IMR-90 (cell line): Measurements from ENCODE around the gene DLG5. TPM values are rescaled to one million over a fixed set of nuclear protein-coding genes. Genes with fewer than 3 reads are reported as not detected.
A peak's percentile ranks its signal among the peaks of the same experiment; 100 is the strongest.

Source experiments
- ATAC-seq: fragments of 200-7000 bp; cut with Tn5 transposase; 2 replicates; pipeline ENCODE4 v1.9.1; 2020; ENCODE audit warnings: low read depth, mild to moderate bottlenecking, moderate library complexity
- BruUV-seq: library from RNA; stranded (reverse); fragments of 400-500 nt; replicated peaks from 2 replicates; lab custom pipeline; 2021; lab: Mats Ljungman, UMichigan
- CTCF ChIA-PET: fragments of 300-600 bp; formaldehyde crosslinking; extraction: SDS; loops from one replicate; lab custom pipeline; 2021; ENCODE audit warnings: antibody characterized with exemption; lab: Yijun Ruan, JAX
- POLR2A ChIA-PET: fragments of 300-600 bp; sonication (Branson Sonifier 250); formaldehyde crosslinking; loops from one replicate; lab custom pipeline; 2022; ENCODE audit warnings: antibody characterized with exemption; ENCODE audit not compliant: unreplicated experiment; lab: Charles Lee
- DNase-seq: peaks from one replicate; pipeline ENCODE4 v3.0.0; 2013
- H2AFZ ChIP-seq: replicated peaks from 2 replicates; pipeline ENCODE3; 2013; ENCODE audit warnings: low read length, mild to moderate bottlenecking; ENCODE audit not compliant: poor library complexity
- H2AK5ac ChIP-seq: 2 replicates; pipeline ENCODE4 v1.6.1; 2013; ENCODE audit warnings: low read depth, low read length, inconsistent platforms
- H2AK9ac ChIP-seq: replicated peaks from 2 replicates; pipeline ENCODE3; 2013; ENCODE audit warnings: mild to moderate bottlenecking, low read depth, low read length, moderate library complexity; ENCODE audit not compliant: poor library complexity
- H2BK120ac ChIP-seq: 2 replicates; pipeline ENCODE4 v1.6.1; 2013; ENCODE audit warnings: low read depth, low read length, inconsistent platforms
- H2BK15ac ChIP-seq: 3 replicates; pipeline ENCODE4 v1.6.1; 2013; ENCODE audit warnings: low read depth, low read length, inconsistent platforms
- H2BK20ac ChIP-seq: 2 replicates; pipeline ENCODE4 v1.6.1; 2013; ENCODE audit warnings: low read depth, mild to moderate bottlenecking, inconsistent platforms, low read length, moderate library complexity
- H2BK5ac ChIP-seq: 2 replicates; pipeline ENCODE4 v1.6.1; 2013; ENCODE audit warnings: mild to moderate bottlenecking, low read depth, low read length, inconsistent platforms; ENCODE audit not compliant: poor library complexity, severe bottlenecking
- H3K14ac ChIP-seq: replicated peaks from 2 replicates; pipeline ENCODE4 v1.6.1; 2013; ENCODE audit warnings: low read depth, low read length, inconsistent platforms
- H3K18ac ChIP-seq: 2 replicates; pipeline ENCODE4 v1.6.1; 2013; ENCODE audit warnings: low read depth, low read length, control low read depth
- H3K23ac ChIP-seq: 2 replicates; pipeline ENCODE4 v1.6.1; 2013; ENCODE audit warnings: low read depth, low read length, inconsistent platforms
- H3K27ac ChIP-seq: 2 replicates; pipeline ENCODE4 v1.5.1; 2013; ENCODE audit warnings: mild to moderate bottlenecking, control low read depth, low read length; ENCODE audit not compliant: insufficient read depth
- H3K27me3 ChIP-seq: 2 replicates; pipeline ENCODE4 v1.6.1; 2013; ENCODE audit warnings: low read length; ENCODE audit not compliant: control insufficient read depth, insufficient read depth
- H3K36me3 ChIP-seq: 2 replicates; pipeline ENCODE4 v1.6.1; 2013; ENCODE audit warnings: low read length, mixed read lengths; ENCODE audit not compliant: control insufficient read depth, insufficient read depth
- H3K4ac ChIP-seq: 2 replicates; pipeline ENCODE4 v1.6.1; 2013; ENCODE audit warnings: low read depth, low read length, inconsistent platforms
- H3K4me1 ChIP-seq: 2 replicates; pipeline ENCODE4 v1.6.1; 2013; ENCODE audit warnings: low read length, mixed read lengths; ENCODE audit not compliant: control insufficient read depth, insufficient read depth
- H3K4me2 ChIP-seq: 2 replicates; pipeline ENCODE4 v1.6.1; 2013; ENCODE audit warnings: low read depth, mild to moderate bottlenecking, control low read depth, low read length, moderate library complexity
- H3K4me3 ChIP-seq: 2 replicates; pipeline ENCODE4 v1.5.1; 2013; ENCODE audit warnings: low read depth, mild to moderate bottlenecking, control low read depth, low read length, moderate library complexity; ENCODE audit not compliant: insufficient read depth
- H3K56ac ChIP-seq: 2 replicates; pipeline ENCODE4 v1.6.1; 2013; ENCODE audit warnings: low read length, inconsistent platforms; ENCODE audit not compliant: insufficient read depth; ENCODE audit errors: extremely low read depth
- H3K79me1 ChIP-seq, 2 experiments: 2 replicates each; pipeline ENCODE4 v1.6.1; 2013; ENCODE audit warnings: low read length in 2 of 2, inconsistent platforms in 1 of 2, low read depth in 1 of 2
- H3K9ac ChIP-seq: 2 replicates; pipeline ENCODE4 v1.6.1; 2013; ENCODE audit warnings: low read depth, low read length, control low read depth
- H3K9me1 ChIP-seq: 2 replicates; pipeline ENCODE4 v1.6.1; 2013; ENCODE audit warnings: low read length, inconsistent platforms; ENCODE audit not compliant: insufficient read depth
- H3K9me3 ChIP-seq: 2 replicates; pipeline ENCODE4 v1.6.1; 2013; ENCODE audit warnings: low read length; ENCODE audit not compliant: control insufficient read depth, insufficient read depth
- H4K20me1 ChIP-seq: 2 replicates; pipeline ENCODE4 v1.6.1; 2013; ENCODE audit warnings: low read length, inconsistent platforms; ENCODE audit not compliant: insufficient read depth
- H4K5ac ChIP-seq: 2 replicates; pipeline ENCODE4 v1.6.1; 2013; ENCODE audit warnings: mild to moderate bottlenecking, low read depth, low read length, control low read depth
- H4K8ac ChIP-seq, 2 experiments: 2 replicates each; pipeline ENCODE4 v1.6.1; 2013; ENCODE audit warnings: low read depth in 2 of 2, low read length in 2 of 2, control low read depth in 1 of 2, inconsistent platforms in 1 of 2
- H4K91ac ChIP-seq: 2 replicates; pipeline ENCODE4 v1.6.1; 2013; ENCODE audit warnings: low read depth, low read length, inconsistent platforms; ENCODE audit not compliant: insufficient read depth
- CEBPB ChIP-seq: IDR thresholded peaks from 2 replicates; pipeline ENCODE4 v1.6.1; 2012; ENCODE audit warnings: low read depth, low read length, improper control_type of control experiment
- MAZ ChIP-seq: IDR thresholded peaks from 2 replicates; pipeline ENCODE4 v1.6.1; 2012; ENCODE audit warnings: low read depth, mild to moderate bottlenecking, low read length, improper control_type of control experiment, moderate library complexity, borderline replicate concordance
- WGBS, 2 experiments: methylation state at CpG; one replicate each; pipeline versions ENCODE4 v1.1.5 to v1.1.7; 2013; ENCODE audit warnings: missing lambda C conversion rate in 2 of 2; ENCODE audit not compliant: insufficient read length in 1 of 2; ENCODE audit errors: extremely low coverage in 2 of 2; 5-methylcytosine and 5-hydroxymethylcytosine counted together
- dilution Hi-C: fragments of 300-500 bp; cut with HindIII; formaldehyde crosslinking; loops from one replicate; pipeline ENCODE4 v1.14.3; 2018; ENCODE audit warnings: low sequenced_read_pairs; ENCODE audit not compliant: unreplicated experiment
- in situ Hi-C: fragments of 300-500 bp; cut with MboI; formaldehyde crosslinking; loops from 3 replicates; pipeline ENCODE4 v1.14.3; 2019; ENCODE audit warnings: low sequenced_read_pairs, inconsistent platforms, mixed read lengths
- intact Hi-C: fragments of 100-400 bp; cut with micrococcal nuclease; formaldehyde crosslinking; loops from 2 replicates; pipeline ENCODE4 v1.10.0; 2022
- polyA plus RNA-seq, 3 experiments: library from polyadenylated mRNA; depleted of rRNA; stranded (reverse); fragments of >200 nt; gene quantifications; 2 replicates each; pipeline ENCODE4 v1.2.3, GENCODE V29; 2012; ENCODE audit warnings: low replicate concordance in 1 of 3
- total RNA-seq: library from RNA; depleted of rRNA; stranded (reverse); fragments of >200 nt; gene quantifications from 2 replicates; pipeline ENCODE4 v1.2.3, GENCODE V29; 2012

DLG5 gene
- total and polyA plus RNA-seq, 2 of the 4 experiments (the other 2 are of a cell fraction) = 12.7 to 28.7 TPM

- POLR2A ChIA-PET = no interaction called here
- dilution Hi-C loops = no loop called here
- no CpG with 5 or more reads among the region's 4 CpGs for WGBS, 2 experiments
- TF ChIP-seq MAZ (no peak), CEBPB (peak; percentile 79)
- DNase-seq (peak; percentile 90), ATAC-seq (peak; percentile 7)
- peaks cover 17% of the 10 kb centered on the region for H3K4me1 ChIP-seq
- H3K18ac ChIP-seq = peak overlapping the region; percentile 42; the same call in 1 of the 2 replicates
- H3K4ac ChIP-seq = peak overlapping the region; percentile 39; the same call in 1 of the 2 replicates
- peak overlapping the region; percentile 68 for H2BK5ac ChIP-seq
- H4K91ac ChIP-seq = no peak overlapping the region
- H3K23ac ChIP-seq = no peak overlapping the region; the same call in 1 of the 2 replicates
- H3K9me3 ChIP-seq = no peaks in the 10 kb centered on the region
- no peak overlapping the region for H3K4me2 ChIP-seq
- H2BK120ac ChIP-seq = no peak overlapping the region
- no TSS peak for BruUV-seq
- H4K5ac ChIP-seq = 0 out of 2 replicates have a peak overlapping the region, but pooled peaks have one; percentile 15
- no peak overlapping the region for H3K56ac ChIP-seq
- no peaks in the 10 kb centered on the region for H3K27me3 ChIP-seq
- peak overlapping the region; percentile 68; the same call in 1 of the 2 replicates for H3K14ac ChIP-seq
- no peaks in the 10 kb centered on the region for H3K36me3 ChIP-seq
- peak overlapping the region; percentile 41 for H2AK5ac ChIP-seq
- H3K27ac ChIP-seq = peak overlapping the region; percentile 43; the same call in 1 of the 2 replicates
- H2AFZ ChIP-seq = no peak overlapping the region
- intact Hi-C loops = no loop called here
- CTCF ChIA-PET = interaction anchor here (0.7 kb wide), 1 partner anchor 30 kb away, joined by 3 read pairs; no protein-coding TSS in a partner anchor
- H2BK15ac ChIP-seq = no peak overlapping the region
- H3K9me1 ChIP-seq = peaks cover 14% of the 10 kb centered on the region; the same call in 1 of the 2 replicates
- H3K79me1 ChIP-seq = no peaks in the 10 kb centered on the region
- H2BK20ac ChIP-seq = peak overlapping the region; percentile 36; the same call in 1 of the 2 replicates
- H4K8ac ChIP-seq = peak overlapping the region in 1 of 2 experiments; percentile 53; a peak in 1 of 4 replicates
- H3K9ac ChIP-seq = no peak overlapping the region
- in situ Hi-C loops = no loop called here
- no peak overlapping the region for H3K4me3 ChIP-seq
- no peak overlapping the region for H2AK9ac ChIP-seq
- H4K20me1 ChIP-seq = peaks cover 2% of the 10 kb centered on the region; the same call in 1 of the 2 replicates
Measured at GRCh38 chr10:77944519-77944918, 18.0 kb upstream of the DLG5 start.
